ENCODE measurements around the gene LAT.
"Not testable (repeated sequence)": the region's sequence is repeated elsewhere in the genome, so short reads cannot be mapped to it uniquely, and the experiment has no call there.

- peak; percentile 32; the same call in 1 of the 2 replicates for TF ChIP-seq CTCF (conservative IDR thresholded peaks at IDR 0.05; ENCODE audit: low read length)
- not testable (repeated sequence) for TF ChIP-seq EZH2phosphoT487 (IDR thresholded peaks at IDR 0.05; ENCODE audit: borderline replicate concordance, low read depth, low read length)
Measured at GRCh38 chr16:28980330-28980729, 4.5 kb upstream of the LAT start.

Data from OCI-LY7 (cell line).